BJ (cell line): ENCODE results near the gene PLEK. TPM values are rescaled to one million over a fixed set of nuclear protein-coding genes. Genes with fewer than 3 reads are reported as not detected.
"Not testable (repeated sequence)": the region's sequence is repeated elsewhere in the genome, so short reads cannot be mapped to it uniquely, and the experiment has no call there.

Source experiments
- CTCF ChIA-PET: fragments of 350-600 bp; formaldehyde crosslinking; extraction: SDS; loops from one replicate; lab custom pipeline; 2021; ENCODE audit warnings: antibody characterized with exemption, inconsistent platforms; lab: Yijun Ruan, JAX
- POLR2A ChIA-PET: fragments of 300-600 bp; sonication (Branson Sonifier 250); formaldehyde crosslinking; extraction: SDS; loops from one replicate; lab custom pipeline; 2021; ENCODE audit warnings: antibody characterized with exemption; lab: Charles Lee
- DNase-seq: peaks from one replicate; pipeline ENCODE4 v3.0.0-alpha.2; 2011; ENCODE audit warnings: low read depth
- H3K27me3 ChIP-seq: 2 replicates; pipeline ENCODE4 v1.6.0; 2011; ENCODE audit warnings: low read length; ENCODE audit not compliant: control insufficient read depth, insufficient read depth
- H3K36me3 ChIP-seq: 2 replicates; pipeline ENCODE4 v1.5.1; 2011; ENCODE audit warnings: low read length; ENCODE audit not compliant: control insufficient read depth, insufficient read depth
- H3K4me3 ChIP-seq: 2 replicates; pipeline ENCODE4 v1.5.1; 2011; ENCODE audit warnings: low read depth, mild to moderate bottlenecking, control low read depth, low read length
- polyA plus RNA-seq: library from polyadenylated mRNA; depleted of rRNA; stranded (reverse); fragments of >200 nt; gene quantifications from 2 replicates; pipeline ENCODE4 v1.2.3, GENCODE V29; 2011
- TF ChIP-seq, protein P1 (sequence below): IDR thresholded peaks from 2 replicates; pipeline ENCODE4 v1.5.1; 2011; ENCODE audit warnings: low read depth, mild to moderate bottlenecking, control low read depth, inconsistent platforms, low read length, moderate library complexity; ENCODE audit not compliant: insufficient read depth

PLEK gene
- polyA plus RNA-seq, 1 experiment: not detected

DNA sequence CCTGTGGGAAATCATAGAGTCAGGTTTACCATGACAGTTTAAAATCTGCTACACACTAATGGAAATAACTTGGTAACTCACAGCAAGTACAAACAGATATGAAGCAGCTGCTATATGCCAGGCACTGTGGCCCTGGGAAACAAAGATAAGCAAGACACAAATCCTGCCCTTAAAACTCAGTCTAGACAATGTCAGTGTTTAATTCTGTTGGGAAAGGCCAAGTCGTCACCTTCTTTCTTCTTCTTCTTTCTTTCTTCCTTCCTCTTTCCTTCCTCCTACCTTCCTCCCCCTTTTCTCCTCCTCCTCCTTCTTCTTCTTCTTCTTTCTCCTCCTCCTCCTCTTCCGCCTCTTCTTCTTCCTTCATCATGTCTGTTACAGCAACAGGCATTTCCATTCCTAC, 26.8 kb downstream of the PLEK start:
- DNase-seq: no peak
- peaks cover 13% of the 10 kb centered on the region for H3K27me3 ChIP-seq
- TF ChIP-seq, protein P1, sequence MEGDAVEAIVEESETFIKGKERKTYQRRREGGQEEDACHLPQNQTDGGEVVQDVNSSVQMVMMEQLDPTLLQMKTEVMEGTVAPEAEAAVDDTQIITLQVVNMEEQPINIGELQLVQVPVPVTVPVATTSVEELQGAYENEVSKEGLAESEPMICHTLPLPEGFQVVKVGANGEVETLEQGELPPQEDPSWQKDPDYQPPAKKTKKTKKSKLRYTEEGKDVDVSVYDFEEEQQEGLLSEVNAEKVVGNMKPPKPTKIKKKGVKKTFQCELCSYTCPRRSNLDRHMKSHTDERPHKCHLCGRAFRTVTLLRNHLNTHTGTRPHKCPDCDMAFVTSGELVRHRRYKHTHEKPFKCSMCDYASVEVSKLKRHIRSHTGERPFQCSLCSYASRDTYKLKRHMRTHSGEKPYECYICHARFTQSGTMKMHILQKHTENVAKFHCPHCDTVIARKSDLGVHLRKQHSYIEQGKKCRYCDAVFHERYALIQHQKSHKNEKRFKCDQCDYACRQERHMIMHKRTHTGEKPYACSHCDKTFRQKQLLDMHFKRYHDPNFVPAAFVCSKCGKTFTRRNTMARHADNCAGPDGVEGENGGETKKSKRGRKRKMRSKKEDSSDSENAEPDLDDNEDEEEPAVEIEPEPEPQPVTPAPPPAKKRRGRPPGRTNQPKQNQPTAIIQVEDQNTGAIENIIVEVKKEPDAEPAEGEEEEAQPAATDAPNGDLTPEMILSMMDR: no peak
- POLR2A ChIA-PET: no interaction called here
- no peaks in the 10 kb centered on the region for H3K36me3 ChIP-seq
- no peak overlapping the region for H3K4me3 ChIP-seq
- CTCF ChIA-PET: no interaction called here

GRCh38 chr2:68396093-68396492, 31.0 kb downstream of the PLEK start:
- CTCF ChIA-PET: interaction anchor here (0.8 kb wide), 1 partner anchor 19 kb away, joined by 3 read pairs; no protein-coding TSS in a partner anchor

DNA sequence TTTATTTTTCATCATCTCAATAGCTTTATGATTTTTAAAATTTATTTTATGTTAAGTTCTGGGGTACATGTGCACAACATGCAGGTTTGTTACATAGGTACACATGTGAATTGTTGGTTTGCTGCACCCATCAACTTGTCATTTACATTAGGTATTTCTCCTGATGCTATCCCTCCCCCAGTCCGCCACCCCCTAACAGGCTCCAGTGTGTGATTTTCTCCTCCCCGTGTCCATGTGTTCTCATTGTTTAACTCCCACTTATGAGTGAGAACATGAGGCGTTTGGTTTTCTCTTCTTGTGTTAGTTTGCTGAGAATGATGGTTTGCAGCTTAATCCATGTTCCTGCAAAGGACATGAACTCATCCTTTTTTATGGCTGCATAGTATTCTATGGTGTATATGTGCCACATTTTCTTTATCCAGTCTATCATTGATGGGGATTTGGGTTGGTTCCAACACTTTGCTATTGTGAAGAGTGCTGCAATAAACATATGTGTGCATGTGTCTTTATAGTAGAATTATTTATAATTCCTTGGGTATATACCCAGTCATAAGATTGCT, 32.7 kb downstream of the PLEK start:
- POLR2A ChIA-PET, H3K4me3 ChIP-seq, DNase-seq, H3K36me3 ChIP-seq, H3K27me3 ChIP-seq, CTCF ChIA-PET: not testable (repeated sequence)

More at GRCh38 chr2:68396093-68396492, 31.0 kb downstream of the PLEK start:
- Histone ChIP-seq H3K36me3 (no peaks in the 10 kb centered on the region), H3K4me3 (no peak overlapping the region), H3K27me3 (peaks cover 8% of the 10 kb centered on the region)
- TF ChIP-seq, protein P1: no peak
- no peak for DNase-seq
- POLR2A ChIA-PET: no interaction called here

GRCh38 chr2:68403199-68403644, 38.1 kb downstream of the PLEK start:
- ChIA-PET POLR2A (no interaction called here), CTCF (no interaction called here)
- DNase-seq: no peak
- TF ChIP-seq, protein P1: no peak
- H3K4me3 ChIP-seq: no peak overlapping the region
- peaks cover 7% of the 10 kb centered on the region for H3K27me3 ChIP-seq
- H3K36me3 ChIP-seq: no peaks in the 10 kb centered on the region

DNA sequence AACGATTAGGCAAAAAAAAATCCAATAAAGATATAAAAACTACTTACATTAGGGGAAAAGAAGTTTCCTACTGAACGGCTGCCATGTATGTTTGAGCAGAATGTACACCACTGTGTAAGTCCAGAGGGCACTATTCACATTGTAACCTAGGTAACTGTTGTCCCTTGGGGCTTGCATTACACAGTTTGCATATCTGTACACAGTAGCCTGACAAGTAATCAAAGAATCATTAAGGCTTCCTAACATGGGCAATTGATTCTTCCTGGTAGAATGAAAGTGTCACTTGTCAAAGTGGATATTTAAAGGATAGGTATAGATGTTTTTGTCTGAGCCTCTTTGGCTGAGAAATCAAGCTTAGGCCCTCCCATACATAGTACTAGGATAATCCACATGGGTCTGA, 39.1 kb downstream of the PLEK start:
- Histone ChIP-seq H3K27me3 (peaks cover 7% of the 10 kb centered on the region), H3K4me3 (no peak overlapping the region), H3K36me3 (no peaks in the 10 kb centered on the region)
- ChIA-PET POLR2A (no interaction called here), CTCF (interaction anchor here (1.2 kb wide), 1 partner anchor 9 kb away, joined by 4 read pairs; no protein-coding TSS in a partner anchor)
- no peak for DNase-seq
- TF ChIP-seq, protein P1: no peak
